WI38 (cell line): ENCODE results near the gene MINDY4.

Source experiments
- H3K4me3 ChIP-seq: 2 replicates; pipeline ENCODE4 v1.5.1; 2011; ENCODE audit warnings: low read depth, mild to moderate bottlenecking, control low read depth, low read length
- CTCF ChIP-seq: IDR thresholded peaks from 2 replicates; pipeline ENCODE4 v1.5.1; 2012; ENCODE audit warnings: low read depth, mild to moderate bottlenecking, control low read depth, low read length

Gene MINDY4

GRCh38 chr7:30873656-30874055 is 102.4 kb downstream of the MINDY4 start:
- no peak overlapping the region for H3K4me3 ChIP-seq
- TF ChIP-seq CTCF, result no peak

- H3K4me3 ChIP-seq, result no peak overlapping the region
- TF ChIP-seq CTCF, result no peak
Measured at GRCh38 chr7:30874656-30875302, 103.6 kb downstream of the MINDY4 start.

- no peak overlapping the region for H3K4me3 ChIP-seq
- no peak for TF ChIP-seq CTCF
Measured at GRCh38 chr7:30877015-30877769, 106.0 kb downstream of the MINDY4 start.

GRCh38 chr7:30877993-30878392 is 106.8 kb downstream of the MINDY4 start:
- H3K4me3 ChIP-seq, result no peak overlapping the region
- no peak for TF ChIP-seq CTCF

GRCh38 chr7:30879139-30880124 is 108.2 kb downstream of the MINDY4 start:
- no peak for TF ChIP-seq CTCF
- no peak overlapping the region for H3K4me3 ChIP-seq

- TF ChIP-seq CTCF, result no peak
- H3K4me3 ChIP-seq, result no peak overlapping the region
Measured at GRCh38 chr7:30880125-30880720, 109.0 kb downstream of the MINDY4 start.
